DOHH2 (cell line): Measurements from ENCODE around the gene RPS29.

Experiments used
- H3F3A ChIP-seq: fragments of 200-600 bp; sonication (generic), shearing (Covaris generic); 2 replicates; pipeline ENCODE4 v1.6.0; 2016; ENCODE audit warnings: antibody characterized with exemption, mild to moderate bottlenecking; ENCODE audit not compliant: control insufficient read depth, insufficient read depth
- H3K27ac ChIP-seq: fragments of 200-600 bp; sonication (generic); 2 replicates; pipeline ENCODE4 v1.5.1; 2014; ENCODE audit warnings: low read depth, mild to moderate bottlenecking, low read length, moderate library complexity
- H3K27me3 ChIP-seq: fragments of 200-600 bp; sonication (generic); 2 replicates; pipeline ENCODE4 v1.6.1; 2014; ENCODE audit warnings: mild to moderate bottlenecking, low read length, mixed read lengths; ENCODE audit not compliant: control insufficient read depth
- H3K36me3 ChIP-seq: fragments of 200-600 bp; sonication (generic); 2 replicates; pipeline ENCODE4 v1.6.1; 2014; ENCODE audit warnings: mild to moderate bottlenecking, low read length, moderate library complexity, mixed read lengths; ENCODE audit not compliant: control insufficient read depth
- H3K4me1 ChIP-seq: fragments of 200-600 bp; sonication (generic); 2 replicates; pipeline ENCODE4 v1.6.1; 2014; ENCODE audit warnings: mild to moderate bottlenecking, low read length, mixed read lengths; ENCODE audit not compliant: control insufficient read depth
- H3K4me2 ChIP-seq: fragments of 200-600 bp; sonication (generic); 2 replicates; pipeline ENCODE4 v1.6.0; 2014; ENCODE audit warnings: mild to moderate bottlenecking, low read length, moderate library complexity
- H3K4me3 ChIP-seq: fragments of 200-600 bp; sonication (generic); 2 replicates; pipeline ENCODE4 v1.5.1; 2014; ENCODE audit warnings: mild to moderate bottlenecking, low read length, mixed read lengths
- H3K79me2 ChIP-seq: fragments of 200-600 bp; sonication (generic); 2 replicates; pipeline ENCODE4 v1.6.1; 2014; ENCODE audit warnings: mild to moderate bottlenecking, low read length, mixed read lengths; ENCODE audit not compliant: control insufficient read depth
- H3K9me2 ChIP-seq: fragments of 200-600 bp; sonication (generic); replicated peaks from 2 replicates; pipeline ENCODE4 v1.6.1; 2014; ENCODE audit warnings: mild to moderate bottlenecking, low read length, mixed read lengths; ENCODE audit not compliant: control insufficient read depth
- H3K9me3 ChIP-seq: fragments of 200-600 bp; sonication (generic); 2 replicates; pipeline ENCODE4 v1.6.1; 2014; ENCODE audit warnings: antibody characterized with exemption, low read length, mixed read lengths; ENCODE audit not compliant: control insufficient read depth, insufficient read depth
- H4K20me1 ChIP-seq: fragments of 200-600 bp; sonication (generic); 2 replicates; pipeline ENCODE4 v1.6.0; 2014; ENCODE audit warnings: low read depth, mild to moderate bottlenecking, antibody characterized with exemption, low read length, moderate library complexity; ENCODE audit not compliant: control insufficient read depth, insufficient read depth
- CTCF ChIP-seq: fragments of 200-600 bp; sonication (generic); IDR thresholded peaks from one replicate; pipeline ENCODE4 v1.5.1; 2014; ENCODE audit warnings: antibody characterized with exemption, mild to moderate bottlenecking, low read depth, low read length; ENCODE audit not compliant: poor library complexity, severe bottlenecking
- EZH2phosphoT487 ChIP-seq: fragments of 200-600 bp; sonication (generic); IDR thresholded peaks from 2 replicates; pipeline ENCODE4 v1.6.1; 2017; ENCODE audit warnings: borderline replicate concordance, mild to moderate bottlenecking, antibody characterized with exemption, low read length, moderate library complexity, mixed read lengths

Gene RPS29

GRCh38 chr14:49551569-49551968 lies 34.6 kb downstream of the RPS29 start:
- Histone ChIP-seq H3K36me3 (no peaks in the 10 kb centered on the region), H3K4me3 (no peak overlapping the region), H3K79me2 (no peaks in the 10 kb centered on the region), H3K9me2 (no peaks in the 10 kb centered on the region), H3K4me2 (no peak overlapping the region), H3K27ac (no peak overlapping the region), H3K9me3 (no peaks in the 10 kb centered on the region), H3K4me1 (peaks cover 5% of the 10 kb centered on the region; the same call in 1 of the 2 replicates), H3F3A (no peaks in the 10 kb centered on the region), H3K27me3 (no peaks in the 10 kb centered on the region; the same call in 1 of the 2 replicates), H4K20me1 (no peaks in the 10 kb centered on the region)
- TF ChIP-seq CTCF (no peak), EZH2phosphoT487 (no peak)

- TF ChIP-seq EZH2phosphoT487 (no peak), CTCF (no peak)
- Histone ChIP-seq H3K9me3 (no peaks in the 10 kb centered on the region), H3K4me2 (no peak overlapping the region)
These were observed 35.6 kb downstream of the RPS29 start for GRCh38 chr14:49550286-49551184.

GRCh38 chr14:49549881-49550280 lies 36.3 kb downstream of the RPS29 start:
- H3K36me3 ChIP-seq = no peaks in the 10 kb centered on the region
- H3K4me3 ChIP-seq = no peak overlapping the region
- TF ChIP-seq EZH2phosphoT487 (no peak), CTCF (no peak)
- H3K9me2 ChIP-seq = no peaks in the 10 kb centered on the region
- no peaks in the 10 kb centered on the region for H3K9me3 ChIP-seq
- no peak overlapping the region for H3K4me2 ChIP-seq
- no peaks in the 10 kb centered on the region for H3K4me1 ChIP-seq
- H4K20me1 ChIP-seq = no peaks in the 10 kb centered on the region
- H3F3A ChIP-seq = no peaks in the 10 kb centered on the region
- H3K27ac ChIP-seq = no peak overlapping the region
- no peaks in the 10 kb centered on the region; the same call in 1 of the 2 replicates for H3K27me3 ChIP-seq
- no peaks in the 10 kb centered on the region for H3K79me2 ChIP-seq

More at GRCh38 chr14:49550286-49551184, 35.6 kb downstream of the RPS29 start:
- H3K79me2 ChIP-seq = no peaks in the 10 kb centered on the region
- no peak overlapping the region for H3K4me3 ChIP-seq
- no peaks in the 10 kb centered on the region for H3F3A ChIP-seq
- no peaks in the 10 kb centered on the region for H3K36me3 ChIP-seq
- H3K27me3 ChIP-seq = no peaks in the 10 kb centered on the region; the same call in 1 of the 2 replicates
- H3K9me2 ChIP-seq = no peaks in the 10 kb centered on the region
- H4K20me1 ChIP-seq = no peaks in the 10 kb centered on the region
- peaks cover under 1% of the 10 kb centered on the region; the same call in 1 of the 2 replicates for H3K4me1 ChIP-seq
- no peak overlapping the region for H3K27ac ChIP-seq
